ENCODE data around the gene LRCH1. TPM values are rescaled to one million over a fixed set of nuclear protein-coding genes. Genes with fewer than 3 reads are reported as not detected.
A peak's percentile ranks its signal among the peaks of the same experiment; 100 is the strongest.

The LRCH1 gene
- total and polyA plus RNA-seq, 8 donors = 16.1 to 30.5 (median 26.8) TPM

- Histone ChIP-seq H3K4me1 (peaks cover 0 to 32% of the 10 kb centered on the region in 2 donors), H3K27ac (no peak overlapping the region), H3K9me3 (no peaks in the 10 kb centered on the region), H3K4me3 (no peak overlapping the region), H3K36me3 (no peaks in the 10 kb centered on the region), H3K27me3 (no peaks in the 10 kb centered on the region)
- intact Hi-C loops (cut with DNase I) = no loop called here
- no peak for DNase-seq
- TF ChIP-seq, protein P1, sequence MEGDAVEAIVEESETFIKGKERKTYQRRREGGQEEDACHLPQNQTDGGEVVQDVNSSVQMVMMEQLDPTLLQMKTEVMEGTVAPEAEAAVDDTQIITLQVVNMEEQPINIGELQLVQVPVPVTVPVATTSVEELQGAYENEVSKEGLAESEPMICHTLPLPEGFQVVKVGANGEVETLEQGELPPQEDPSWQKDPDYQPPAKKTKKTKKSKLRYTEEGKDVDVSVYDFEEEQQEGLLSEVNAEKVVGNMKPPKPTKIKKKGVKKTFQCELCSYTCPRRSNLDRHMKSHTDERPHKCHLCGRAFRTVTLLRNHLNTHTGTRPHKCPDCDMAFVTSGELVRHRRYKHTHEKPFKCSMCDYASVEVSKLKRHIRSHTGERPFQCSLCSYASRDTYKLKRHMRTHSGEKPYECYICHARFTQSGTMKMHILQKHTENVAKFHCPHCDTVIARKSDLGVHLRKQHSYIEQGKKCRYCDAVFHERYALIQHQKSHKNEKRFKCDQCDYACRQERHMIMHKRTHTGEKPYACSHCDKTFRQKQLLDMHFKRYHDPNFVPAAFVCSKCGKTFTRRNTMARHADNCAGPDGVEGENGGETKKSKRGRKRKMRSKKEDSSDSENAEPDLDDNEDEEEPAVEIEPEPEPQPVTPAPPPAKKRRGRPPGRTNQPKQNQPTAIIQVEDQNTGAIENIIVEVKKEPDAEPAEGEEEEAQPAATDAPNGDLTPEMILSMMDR (IDR thresholded peaks at IDR 0.05) = no peak
- ATAC-seq = no peak
Measured at GRCh38 chr13:46561286-46561685, 8.3 kb downstream of the LRCH1 start.

DNA sequence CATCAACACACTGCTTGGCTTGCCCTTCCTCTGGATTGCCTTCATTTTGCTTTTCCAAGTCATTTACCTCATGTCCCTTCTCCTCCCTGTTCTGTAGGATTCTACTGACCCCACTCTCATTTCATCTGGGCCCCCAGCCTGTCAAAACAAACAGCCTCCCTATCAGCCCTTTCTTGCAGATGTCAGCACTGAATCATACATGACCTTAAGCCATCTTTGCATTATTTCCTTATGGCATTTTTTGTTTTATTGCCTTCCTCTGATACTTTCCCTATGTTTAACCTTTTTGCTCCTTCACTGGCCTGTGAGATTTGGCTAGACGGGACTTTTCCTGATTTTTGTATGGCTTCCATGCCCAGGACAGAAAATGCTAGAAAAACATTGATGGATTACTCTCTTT lies 8.7 kb downstream of the LRCH1 start:
- H3K4me1 ChIP-seq = peaks cover 0 to 32% of the 10 kb centered on the region in 2 donors
- H3K4me3 ChIP-seq = no peak overlapping the region
- no peak overlapping the region for H3K27ac ChIP-seq
- H3K36me3 ChIP-seq = no peaks in the 10 kb centered on the region
- H3K9me3 ChIP-seq = no peaks in the 10 kb centered on the region
- intact Hi-C loops (cut with DNase I) = no loop called here
- TF ChIP-seq, protein P1 (IDR thresholded peaks at IDR 0.05) = no peak
- ATAC-seq (no peak), DNase-seq (no peak)
- H3K27me3 ChIP-seq = no peaks in the 10 kb centered on the region

DNA sequence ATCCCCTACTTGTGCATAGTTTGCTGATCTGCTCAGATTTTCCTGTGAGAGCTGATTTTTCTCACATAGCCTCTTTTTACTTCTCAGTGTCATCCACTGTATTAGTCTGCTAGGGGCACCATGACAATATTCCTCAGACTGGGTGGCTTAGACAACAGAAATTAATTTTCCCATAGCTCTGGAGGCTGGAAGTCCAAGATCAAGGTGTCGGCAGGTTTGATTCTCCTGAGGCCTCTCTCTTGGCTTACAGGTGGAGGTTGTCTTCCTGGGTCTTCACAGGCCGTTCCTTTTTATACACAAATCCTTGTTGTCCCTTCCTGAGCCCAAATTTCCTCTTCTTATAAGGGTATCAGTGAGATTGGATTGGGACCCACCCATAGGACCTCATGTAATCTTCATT lies 9.2 kb downstream of the LRCH1 start:
- DNase-seq = no peak
- peaks cover 0 to 32% of the 10 kb centered on the region in 2 donors for H3K4me1 ChIP-seq
- H3K27ac ChIP-seq = no peak overlapping the region
- intact Hi-C loops (cut with DNase I) = no loop called here
- TF ChIP-seq, protein P1 (IDR thresholded peaks at IDR 0.05) = no peak
- H3K27me3 ChIP-seq = no peaks in the 10 kb centered on the region
- no peak for ATAC-seq
- no peaks in the 10 kb centered on the region for H3K36me3 ChIP-seq
- H3K9me3 ChIP-seq = no peaks in the 10 kb centered on the region
- no peak overlapping the region for H3K4me3 ChIP-seq

DNA sequence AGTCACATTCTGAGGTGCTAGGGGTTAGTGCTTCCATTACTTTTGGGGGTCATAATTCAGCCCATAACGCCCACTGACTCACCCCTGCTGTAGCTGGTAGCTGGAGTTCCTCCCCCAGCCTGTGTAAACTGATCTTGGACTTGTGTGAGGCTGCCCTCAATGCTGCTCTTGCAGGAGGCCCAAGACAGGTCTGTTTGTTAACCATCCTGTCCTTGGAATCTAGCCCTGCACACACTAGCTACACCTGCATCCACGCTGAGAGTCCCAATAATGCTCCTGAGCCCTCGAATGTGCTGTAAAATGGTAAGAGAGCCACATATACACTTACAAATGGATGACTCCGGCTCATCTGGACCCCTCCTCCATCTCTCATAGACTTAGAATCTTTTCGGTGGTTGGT lies 9.6 kb downstream of the LRCH1 start:
- no peak for ATAC-seq
- Histone ChIP-seq H3K27me3 (no peaks in the 10 kb centered on the region), H3K36me3 (no peaks in the 10 kb centered on the region), H3K4me3 (no peak overlapping the region), H3K4me1 (peaks cover 0 to 32% of the 10 kb centered on the region in 2 donors), H3K9me3 (no peaks in the 10 kb centered on the region), H3K27ac (no peak overlapping the region)
- intact Hi-C loops (cut with DNase I) = no loop called here
- TF ChIP-seq, protein P1 (IDR thresholded peaks at IDR 0.05) = no peak
- no peak for DNase-seq

- peak; percentile 57 for ATAC-seq
- H3K27ac ChIP-seq = no peak overlapping the region
Measured at GRCh38 chr13:46565808-46566750, 13.1 kb downstream of the LRCH1 start.

More at GRCh38 chr13:46565808-46566750, 13.1 kb downstream of the LRCH1 start:
- intact Hi-C loops (cut with DNase I) = no loop called here
- no peak for DNase-seq
- Histone ChIP-seq H3K36me3 (no peaks in the 10 kb centered on the region), H3K4me3 (no peak overlapping the region), H3K9me3 (no peaks in the 10 kb centered on the region), H3K27me3 (no peaks in the 10 kb centered on the region), H3K4me1 (peaks cover 0 to 23% of the 10 kb centered on the region in 2 donors)
- TF ChIP-seq, protein P1 (IDR thresholded peaks at IDR 0.05) = no peak

Measured in left lung (tissue), 10 donors.